ENCODE results near the gene B3GNT2. TPM values are rescaled to one million over a fixed set of nuclear protein-coding genes. Genes with fewer than 3 reads are reported as not detected.
"Not testable (repeated sequence)": the region's sequence is repeated elsewhere in the genome, so short reads cannot be mapped to it uniquely, and the experiment has no call there.

B3GNT2 gene
- polyA plus RNA-seq, 1 of the 3 experiments (the other 2 are of a cell fraction), result 6.3 TPM

GRCh38 chr2:62158444-62159121 lies 37.3 kb upstream of the B3GNT2 start (continued):
- TF ChIP-seq EP300 (IDR thresholded peaks at IDR 0.05; ENCODE audit: borderline replicate concordance in 1 of 2, low read depth in 1 of 2, low read length in 1 of 2), result no peak
- no peak for TF ChIP-seq YY1 (IDR thresholded peaks at IDR 0.05; ENCODE audit: low read depth)
- no peak for TF ChIP-seq ELF1 (IDR thresholded peaks at IDR 0.05)
- no peak for TF ChIP-seq FOXM1 (IDR thresholded peaks at IDR 0.05; ENCODE audit: low read depth)
- no peak for TF ChIP-seq NRF1 (IDR thresholded peaks at IDR 0.05; ENCODE audit: low read depth, low read length)
- TF ChIP-seq GABPA (IDR thresholded peaks at IDR 0.05; ENCODE audit: low read depth), result no peak

DNA sequence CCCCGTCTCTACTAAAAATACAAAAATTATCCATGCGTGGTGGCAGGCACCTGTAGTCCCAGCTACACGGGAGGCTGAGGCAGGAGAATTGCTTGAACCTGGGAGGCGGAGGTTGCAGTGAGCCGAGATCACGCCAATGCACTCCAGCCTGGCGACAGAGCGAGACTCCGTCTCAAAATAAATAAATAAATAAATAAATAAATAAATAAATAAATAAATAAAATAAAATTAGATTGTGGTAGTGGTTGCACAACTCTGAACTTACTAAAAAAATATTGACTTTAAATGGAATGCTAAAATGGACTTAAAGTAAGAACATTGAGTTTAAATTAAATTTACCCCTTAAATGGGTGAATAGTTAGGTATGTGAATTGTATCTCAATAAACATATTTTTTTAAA lies 35.2 kb upstream of the B3GNT2 start:
- H3K9ac ChIP-seq; H2AFZ ChIP-seq (ENCODE audit: low read depth); H3K27ac ChIP-seq (ENCODE audit: low read depth in 2 of 2, low read length in 1 of 2); H3K9me2 ChIP-seq; DNase-seq; H3K79me2 ChIP-seq (ENCODE audit: insufficient read depth); H3F3A ChIP-seq (replicated peaks; ENCODE audit: insufficient read depth); H3K36me3 ChIP-seq (replicated peaks in 1 of 2; ENCODE audit: control insufficient read depth in 1 of 2, insufficient read depth in 2 of 2, low read length in 1 of 2); H3K4me2 ChIP-seq; POLR2A ChIA-PET; H3K9me3 ChIP-seq; H4K20me1 ChIP-seq (ENCODE audit: insufficient read depth); CTCF ChIA-PET; H3K27me3 ChIP-seq (ENCODE audit: insufficient read depth); H3K4me3 ChIP-seq (ENCODE audit: low read depth in 2 of 2, low read length in 1 of 2): not testable (repeated sequence)
- 96% methylated on average over 9 of the region's 9 CpGs for WGBS (ENCODE audit: low lambda C conversion rate)
- H3K4me1 ChIP-seq (ENCODE audit: control insufficient read depth in 1 of 2, insufficient read depth in 2 of 2, low read depth in 1 of 2, low read length in 1 of 2), result peaks cover 0 to 11% of the 10 kb centered on the region in 2 experiments; a peak in 1 of 4 replicates

DNA sequence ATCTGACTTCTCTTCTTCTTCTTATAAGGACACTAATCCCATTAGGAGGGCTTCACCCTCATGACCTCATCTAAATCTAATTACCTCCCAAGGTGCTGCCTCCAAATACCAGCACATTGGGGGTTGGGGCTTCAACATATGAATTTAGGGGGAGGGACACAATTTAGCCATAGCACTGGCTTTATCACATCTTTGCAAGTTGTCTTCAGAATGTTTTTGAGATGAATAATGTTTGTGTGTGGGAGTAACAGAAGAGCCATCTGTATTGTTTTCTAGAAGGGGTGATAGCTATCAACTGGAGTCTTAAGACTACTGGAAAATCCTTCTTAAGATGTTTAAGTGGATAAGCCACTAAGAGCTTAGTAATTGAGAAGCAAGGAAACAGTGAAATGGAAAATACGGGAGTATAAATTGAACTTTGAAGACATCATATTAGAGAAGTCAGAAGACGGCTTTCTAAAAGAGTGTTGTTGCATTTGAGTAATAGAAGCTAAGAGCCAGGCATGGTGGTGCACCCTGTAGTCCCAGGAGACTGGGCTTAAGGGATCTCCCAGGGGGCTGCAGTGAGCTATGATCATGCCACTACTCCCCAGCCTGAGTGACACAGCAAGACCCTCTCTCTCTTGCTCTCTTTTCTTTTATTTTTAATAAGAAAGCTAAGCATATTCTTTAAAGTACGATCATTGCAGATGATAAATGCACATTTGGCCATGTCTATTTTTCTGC lies 32.6 kb upstream of the B3GNT2 start:
- Histone ChIP-seq H3K4me1 (ENCODE audit: control insufficient read depth in 1 of 2, insufficient read depth in 2 of 2, low read depth in 1 of 2, low read length in 1 of 2) (peaks cover 0 to 7% of the 10 kb centered on the region in 2 experiments; a peak in 1 of 4 replicates), H3K9me3 (no peaks in the 10 kb centered on the region), H3K27me3 (ENCODE audit: insufficient read depth) (no peaks in the 10 kb centered on the region), H3K4me2 (no peak overlapping the region), H3K79me2 (ENCODE audit: insufficient read depth) (no peaks in the 10 kb centered on the region), H4K20me1 (ENCODE audit: insufficient read depth) (no peaks in the 10 kb centered on the region), H3K4me3 (ENCODE audit: low read depth in 2 of 2, low read length in 1 of 2) (no peak overlapping the region), H3K9ac (no peak overlapping the region), H2AFZ (ENCODE audit: low read depth) (no peak overlapping the region), H3K27ac (ENCODE audit: low read depth in 2 of 2, low read length in 1 of 2) (no peak overlapping the region), H3F3A (replicated peaks; ENCODE audit: insufficient read depth) (no peaks in the 10 kb centered on the region), H3K36me3 (replicated peaks in 1 of 2; ENCODE audit: control insufficient read depth in 1 of 2, insufficient read depth in 2 of 2, low read length in 1 of 2) (no peaks in the 10 kb centered on the region), H3K9me2 (no peaks in the 10 kb centered on the region)
- no peak for DNase-seq
- CTCF ChIA-PET, result interaction anchor here (1.4 to 3.1 kb wide), 3 partner anchors 14 to 247 kb away, joined by 5 to 9 read pairs (median 6); no protein-coding TSS in a partner anchor
- no peak for TF ChIP-seq CTCF (IDR thresholded peaks at IDR 0.05)
- POLR2A ChIA-PET, result interaction anchor here (1.6 kb wide), 1 partner anchor 13 kb away, joined by 4 read pairs; no protein-coding TSS in a partner anchor
- WGBS (ENCODE audit: low lambda C conversion rate), result 71% methylated on average over 3 of the region's 3 CpGs
